ENCODE results near the gene DNAH6. TPM values are rescaled to one million over a fixed set of nuclear protein-coding genes. Genes with fewer than 3 reads are reported as not detected.

The DNAH6 gene
- total RNA-seq, 1 experiment from 2014 or later: 0.32 TPM

- no peak overlapping the region for H3K27ac Mint-ChIP-seq (ENCODE audit: unreplicated experiment)
- no peak for DNase-seq
- H3K27me3 ChIP-seq (replicated peaks; ENCODE audit: control insufficient read depth, insufficient read depth, low read length): no peaks in the 10 kb centered on the region
- TF ChIP-seq, protein P1, sequence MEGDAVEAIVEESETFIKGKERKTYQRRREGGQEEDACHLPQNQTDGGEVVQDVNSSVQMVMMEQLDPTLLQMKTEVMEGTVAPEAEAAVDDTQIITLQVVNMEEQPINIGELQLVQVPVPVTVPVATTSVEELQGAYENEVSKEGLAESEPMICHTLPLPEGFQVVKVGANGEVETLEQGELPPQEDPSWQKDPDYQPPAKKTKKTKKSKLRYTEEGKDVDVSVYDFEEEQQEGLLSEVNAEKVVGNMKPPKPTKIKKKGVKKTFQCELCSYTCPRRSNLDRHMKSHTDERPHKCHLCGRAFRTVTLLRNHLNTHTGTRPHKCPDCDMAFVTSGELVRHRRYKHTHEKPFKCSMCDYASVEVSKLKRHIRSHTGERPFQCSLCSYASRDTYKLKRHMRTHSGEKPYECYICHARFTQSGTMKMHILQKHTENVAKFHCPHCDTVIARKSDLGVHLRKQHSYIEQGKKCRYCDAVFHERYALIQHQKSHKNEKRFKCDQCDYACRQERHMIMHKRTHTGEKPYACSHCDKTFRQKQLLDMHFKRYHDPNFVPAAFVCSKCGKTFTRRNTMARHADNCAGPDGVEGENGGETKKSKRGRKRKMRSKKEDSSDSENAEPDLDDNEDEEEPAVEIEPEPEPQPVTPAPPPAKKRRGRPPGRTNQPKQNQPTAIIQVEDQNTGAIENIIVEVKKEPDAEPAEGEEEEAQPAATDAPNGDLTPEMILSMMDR (IDR thresholded peaks at IDR 0.05; ENCODE audit: insufficient read depth in 1 of 2, low read depth in 1 of 2, low read length in 1 of 2, severe bottlenecking in 1 of 2, unreplicated experiment in 1 of 2): no peak
- no peaks in the 10 kb centered on the region for H3K36me3 ChIP-seq (ENCODE audit: control insufficient read depth, insufficient read depth, low read length)
- no TSS peak for BruUV-seq (replicated peaks)
- no peak overlapping the region for H3K4me3 ChIP-seq (ENCODE audit: low read depth, low read length)
- no peak overlapping the region for H3K4me3 Mint-ChIP-seq (ENCODE audit: unreplicated experiment)
- no peaks in the 10 kb centered on the region for H3K27me3 Mint-ChIP-seq (ENCODE audit: insufficient read depth, unreplicated experiment)
- no peaks in the 10 kb centered on the region for H3K9me3 Mint-ChIP-seq (ENCODE audit: unreplicated experiment)
- H3K9me3 ChIP-seq: no peaks in the 10 kb centered on the region; the same call in 1 of the 2 replicates
- H3K4me1 ChIP-seq: no peaks in the 10 kb centered on the region
- no peaks in the 10 kb centered on the region for H3K36me3 Mint-ChIP-seq (ENCODE audit: insufficient read depth, unreplicated experiment)
- CTCF ChIA-PET: no interaction called here
- no peaks in the 10 kb centered on the region for H3K4me1 Mint-ChIP-seq (ENCODE audit: low read depth, unreplicated experiment)
- POLR2A ChIA-PET: no interaction called here
- intact Hi-C loops (cut with micrococcal nuclease; ENCODE audit: unreplicated experiment): no loop called here
These were observed 238.8 kb downstream of the DNAH6 start for GRCh38 chr2:84755096-84755495.

GRCh38 chr2:84757648-84758047, 241.3 kb downstream of the DNAH6 start:
- H3K9me3 Mint-ChIP-seq (ENCODE audit: unreplicated experiment): no peaks in the 10 kb centered on the region
- H3K36me3 Mint-ChIP-seq (ENCODE audit: insufficient read depth, unreplicated experiment): no peaks in the 10 kb centered on the region
- no peaks in the 10 kb centered on the region for H3K4me1 Mint-ChIP-seq (ENCODE audit: low read depth, unreplicated experiment)
- TF ChIP-seq, protein P1 (IDR thresholded peaks at IDR 0.05; ENCODE audit: insufficient read depth in 1 of 2, low read depth in 1 of 2, low read length in 1 of 2, severe bottlenecking in 1 of 2, unreplicated experiment in 1 of 2): no peak
- no peak for DNase-seq
- H3K4me1 ChIP-seq: no peaks in the 10 kb centered on the region
- no peaks in the 10 kb centered on the region for H3K36me3 ChIP-seq (ENCODE audit: control insufficient read depth, insufficient read depth, low read length)
- no TSS peak for BruUV-seq (replicated peaks)
- intact Hi-C loops (cut with micrococcal nuclease; ENCODE audit: unreplicated experiment): no loop called here
- H3K4me3 Mint-ChIP-seq (ENCODE audit: unreplicated experiment): no peak overlapping the region
- ChIA-PET POLR2A (no interaction called here), CTCF (no interaction called here)
- no peaks in the 10 kb centered on the region for H3K27me3 Mint-ChIP-seq (ENCODE audit: insufficient read depth, unreplicated experiment)
- H3K27ac Mint-ChIP-seq (ENCODE audit: unreplicated experiment): no peak overlapping the region
- no peaks in the 10 kb centered on the region for H3K27me3 ChIP-seq (replicated peaks; ENCODE audit: control insufficient read depth, insufficient read depth, low read length)
- no peak overlapping the region for H3K4me3 ChIP-seq (ENCODE audit: low read depth, low read length)
- no peaks in the 10 kb centered on the region; the same call in 1 of the 2 replicates for H3K9me3 ChIP-seq

DNA sequence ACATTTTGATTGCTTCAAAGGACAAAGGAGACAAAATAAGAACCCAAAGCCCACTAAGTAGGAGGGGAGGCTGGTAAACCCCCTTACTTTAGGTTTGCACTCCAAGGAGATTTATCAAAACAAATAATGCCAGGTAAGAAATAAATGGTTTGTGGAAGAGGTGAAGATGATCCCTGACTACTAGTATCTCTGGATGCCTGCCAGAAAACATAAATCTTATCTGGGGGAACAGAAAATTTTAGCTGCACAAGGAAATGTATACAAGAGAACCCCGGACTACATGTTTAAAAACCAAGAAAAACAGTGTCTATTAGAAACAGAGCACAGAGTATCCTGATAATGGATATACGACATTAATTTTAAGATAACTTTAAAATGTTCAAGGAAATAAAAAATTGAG, 250.5 kb downstream of the DNAH6 start:
- no peak overlapping the region for H3K4me3 Mint-ChIP-seq (ENCODE audit: unreplicated experiment)
- H3K4me1 ChIP-seq: no peaks in the 10 kb centered on the region
- no peak overlapping the region for H3K27ac Mint-ChIP-seq (ENCODE audit: unreplicated experiment)
- intact Hi-C loops (cut with micrococcal nuclease; ENCODE audit: unreplicated experiment): no loop called here
- ChIA-PET CTCF (no interaction called here), POLR2A (no interaction called here)
- DNase-seq: no peak
- TF ChIP-seq, protein P1 (IDR thresholded peaks at IDR 0.05; ENCODE audit: insufficient read depth in 1 of 2, low read depth in 1 of 2, low read length in 1 of 2, severe bottlenecking in 1 of 2, unreplicated experiment in 1 of 2): no peak
- peaks cover 11% of the 10 kb centered on the region for H3K9me3 Mint-ChIP-seq (ENCODE audit: unreplicated experiment)
- H3K27me3 ChIP-seq (replicated peaks; ENCODE audit: control insufficient read depth, insufficient read depth, low read length): no peaks in the 10 kb centered on the region
- H3K4me1 Mint-ChIP-seq (ENCODE audit: low read depth, unreplicated experiment): no peaks in the 10 kb centered on the region
- peaks cover 14% of the 10 kb centered on the region; the same call in 1 of the 2 replicates for H3K9me3 ChIP-seq
- no peak overlapping the region for H3K4me3 ChIP-seq (ENCODE audit: low read depth, low read length)
- BruUV-seq (replicated peaks): no TSS peak
- H3K27me3 Mint-ChIP-seq (ENCODE audit: insufficient read depth, unreplicated experiment): peaks cover 8% of the 10 kb centered on the region
- H3K36me3 ChIP-seq (ENCODE audit: control insufficient read depth, insufficient read depth, low read length): no peaks in the 10 kb centered on the region
- H3K36me3 Mint-ChIP-seq (ENCODE audit: insufficient read depth, unreplicated experiment): no peaks in the 10 kb centered on the region

Measured in Caco-2 (cell line).